GOT3 (cell line): ENCODE data around the gene PAGR1.
"Not testable (repeated sequence)": the region's sequence is repeated elsewhere in the genome, so short reads cannot be mapped to it uniquely, and the experiment has no call there.

ENCODE experiments used
- DNase-seq: peaks from one replicate; lab custom pipeline; 2025; ENCODE audit warnings: mixed read lengths; lab: John Stamatoyannopoulos, UW

PAGR1 gene

DNA sequence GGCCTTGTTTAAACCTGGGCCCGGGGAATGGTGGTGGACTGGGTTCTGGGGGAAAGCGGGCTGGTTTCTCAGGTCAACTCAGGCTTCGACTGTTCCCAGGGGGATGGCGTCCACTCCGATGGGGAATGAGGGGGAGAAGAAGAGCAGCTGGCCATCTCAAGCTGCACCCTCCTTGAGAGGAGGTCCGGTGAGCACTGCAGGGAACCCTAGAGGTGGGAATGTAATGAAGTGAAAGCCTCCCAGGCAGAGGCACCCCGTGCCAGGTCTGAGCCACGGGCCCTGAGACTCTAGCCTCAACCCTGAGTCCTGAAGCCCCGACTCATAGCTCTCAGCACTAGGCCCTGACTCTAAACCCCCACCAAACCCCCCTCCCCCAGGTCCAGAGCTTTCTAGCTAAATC lies 48.3 kb downstream of the PAGR1 start:
- no peak for DNase-seq

GRCh38 chr16:29868396-29869009 lies 52.6 kb downstream of the PAGR1 start:
- DNase-seq: no peak

DNA sequence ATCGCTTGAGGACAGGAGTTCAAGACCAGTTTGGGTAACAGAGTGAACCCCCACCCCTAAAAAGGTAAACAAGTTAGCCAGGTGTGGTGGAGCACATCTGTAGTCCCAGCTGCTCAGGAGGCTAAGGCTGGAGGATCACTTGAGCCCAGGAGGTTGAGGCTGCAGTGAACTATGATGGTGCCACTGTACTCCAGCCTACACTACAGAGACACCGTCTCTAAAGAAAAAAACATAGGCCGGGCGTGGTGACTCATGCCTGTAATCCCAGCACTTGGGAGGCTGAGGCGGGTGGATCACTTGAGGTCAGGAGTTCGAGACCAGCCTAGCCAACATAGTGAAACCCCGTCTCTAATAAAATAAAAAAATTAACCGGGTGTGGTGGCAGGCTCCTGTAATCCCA lies 53.1 kb downstream of the PAGR1 start:
- not testable (repeated sequence) for DNase-seq
